Vagina (tissue), 2 donors: ENCODE results near the gene MTFMT.

Experiments
- CTCF ChIP-seq, 3 experiments: fragments of 450-650 bp in 2 of 3; fragments of 200-600 bp in 1 of 3; sonication (generic) in 1 of 3; IDR thresholded peaks; one replicate each; pipeline ENCODE4 v1.5.1; 2017 to 2019; ENCODE audit warnings: antibody characterized with exemption in 3 of 3, mild to moderate bottlenecking in 2 of 3, moderate library complexity in 2 of 3
- POLR2A ChIP-seq, 2 donors: fragments of 450-650 bp; IDR thresholded peaks; one replicate each; pipeline ENCODE4 v1.6.1; 2017; ENCODE audit warnings: antibody characterized with exemption in 2 of 2, mild to moderate bottlenecking in 2 of 2, moderate library complexity in 2 of 2

GRCh38 chr15:64959128-64959527 is 70.3 kb downstream of the MTFMT start:
- TF ChIP-seq CTCF (IDR thresholded peaks at IDR 0.05) (no peak), POLR2A (IDR thresholded peaks at IDR 0.05) (no peak)
